K562 treated with DMSO at 1 percent for 4 hours (cell line): Measurements from ENCODE around the gene HAAO. TPM values are rescaled to one million over a fixed set of nuclear protein-coding genes. Genes with fewer than 3 reads are reported as not detected.

Experiments used
- total RNA-seq: library from RNA; unstranded; fragments of 300-600 nt; gene quantifications from 2 replicates; pipeline ENCODE4 v1.2.3, GENCODE V29; 2022; ENCODE audit not compliant: insufficient read depth

The HAAO gene
- total RNA-seq, result not detected in 2 replicates

DNA sequence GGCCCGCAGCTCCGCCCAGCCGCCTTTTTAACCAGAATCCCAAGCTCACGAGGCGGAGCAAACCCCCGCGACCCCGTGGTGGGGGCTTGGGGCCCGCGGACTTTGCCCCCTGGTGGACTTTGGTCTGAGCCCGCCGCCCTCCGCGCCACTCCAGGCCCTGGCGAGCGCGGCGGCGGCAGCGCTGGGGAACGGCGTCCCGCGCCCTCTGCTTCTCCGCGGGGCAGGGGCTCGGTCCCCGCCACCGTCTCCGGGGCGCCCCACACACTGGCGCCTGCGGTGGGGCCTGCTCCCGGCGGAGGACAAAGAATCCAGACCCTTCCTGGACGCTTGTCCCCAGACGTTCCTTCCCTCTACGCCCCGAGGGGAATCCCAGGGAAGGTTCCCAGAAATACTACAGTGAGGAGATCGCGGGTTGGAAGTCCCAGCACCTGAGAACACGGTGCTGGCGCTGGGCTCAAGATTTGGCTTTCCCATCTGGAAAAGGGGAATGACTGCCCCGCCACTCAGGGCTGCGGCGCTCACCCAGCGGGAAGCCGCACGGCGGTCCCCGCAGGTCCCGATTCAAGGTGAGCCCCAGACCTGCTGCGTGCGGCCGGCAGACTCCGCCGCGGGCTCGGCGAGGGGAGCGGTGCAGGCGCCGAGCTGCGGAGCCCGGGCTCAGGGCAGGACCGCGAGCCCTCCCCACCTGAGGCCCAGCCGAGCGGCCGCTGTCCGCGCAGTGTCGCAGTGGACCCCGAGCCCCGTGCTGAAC lies at the start of gene HAAO:
TSS of gene HAAO (minus strand) at position 1 of the 751 bp plus-strand sequence. CDS start 47 bp downstream, outside the sequence.

DNA sequence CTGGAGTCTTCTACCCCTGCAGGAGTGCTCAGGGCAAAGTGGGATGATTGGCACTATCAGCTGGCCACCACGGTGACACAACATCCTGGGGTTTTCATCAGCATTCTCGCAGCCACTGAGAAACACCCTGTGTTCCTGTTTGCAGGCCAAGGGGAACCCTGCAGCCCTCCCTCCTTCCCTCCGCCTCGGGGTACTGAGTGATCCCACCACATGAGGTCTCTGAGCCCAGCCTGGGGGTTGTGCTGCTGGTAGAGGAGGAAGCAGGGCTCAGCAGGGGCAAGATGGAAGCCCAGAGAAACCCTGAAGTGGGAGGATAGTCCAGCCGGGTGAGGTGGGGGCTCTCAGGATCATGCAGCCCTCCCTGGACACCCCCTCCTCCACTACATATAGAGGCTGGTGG lies 28.3 kb downstream of the HAAO start, which contains the start of gene OXER1:
TSS of gene OXER1 (minus strand) at position 40 of the 400 bp plus-strand sequence. CDS start 73 bp downstream, outside the sequence.

Other genes with a start within 250 kb of the HAAO start
- 6.7 and 7.9 TPM in 2 replicates for gene MTA3, start 224.0 kb downstream of the HAAO start, total RNA-seq
- not detected in 2 replicates for gene OXER1, start 28.4 kb downstream of the HAAO start, total RNA-seq